Measurements from ENCODE around the gene SIGLEC1.

DNA sequence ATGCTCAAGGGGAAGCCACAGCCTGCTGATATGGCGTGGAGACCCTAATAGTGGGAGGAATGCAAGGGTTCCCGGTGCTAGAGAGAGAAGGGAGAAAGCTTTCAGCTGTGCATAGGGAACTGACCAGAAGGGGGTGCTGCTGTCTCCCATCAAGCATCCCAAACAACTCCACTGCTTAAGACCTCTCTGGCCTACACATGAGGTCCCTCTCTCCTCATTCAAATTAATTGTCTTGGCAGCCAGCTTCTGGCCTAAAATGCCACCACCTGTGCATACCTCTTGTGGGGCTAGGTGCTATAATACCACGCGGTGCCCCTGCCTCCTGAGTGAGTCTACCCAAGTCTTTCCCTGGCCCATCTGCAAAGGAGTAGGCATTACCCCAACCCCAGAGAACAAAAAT is 40.7 kb upstream of the SIGLEC1 start:
- TF ChIP-seq, protein P1, sequence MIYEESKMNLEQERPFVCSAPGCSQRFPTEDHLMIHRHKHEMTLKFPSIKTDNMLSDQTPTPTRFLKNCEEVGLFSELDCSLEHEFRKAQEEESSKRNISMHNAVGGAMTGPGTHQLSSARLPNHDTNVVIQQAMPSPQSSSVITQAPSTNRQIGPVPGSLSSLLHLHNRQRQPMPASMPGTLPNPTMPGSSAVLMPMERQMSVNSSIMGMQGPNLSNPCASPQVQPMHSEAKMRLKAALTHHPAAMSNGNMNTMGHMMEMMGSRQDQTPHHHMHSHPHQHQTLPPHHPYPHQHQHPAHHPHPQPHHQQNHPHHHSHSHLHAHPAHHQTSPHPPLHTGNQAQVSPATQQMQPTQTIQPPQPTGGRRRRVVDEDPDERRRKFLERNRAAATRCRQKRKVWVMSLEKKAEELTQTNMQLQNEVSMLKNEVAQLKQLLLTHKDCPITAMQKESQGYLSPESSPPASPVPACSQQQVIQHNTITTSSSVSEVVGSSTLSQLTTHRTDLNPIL (CRISPR knock-in tag; IDR thresholded peaks at IDR 0.05; ENCODE audit: low read depth) = no peak
- TF ChIP-seq ZFP3 (CRISPR knock-in tag; IDR thresholded peaks at IDR 0.05) (no peak), RARB (CRISPR knock-in tag; IDR thresholded peaks at IDR 0.05) (no peak), ZFP30 (CRISPR knock-in tag; IDR thresholded peaks at IDR 0.05) (no peak), TCF4 (CRISPR knock-in tag; IDR thresholded peaks at IDR 0.05; ENCODE audit: borderline replicate concordance) (no peak), ZC3H10 (CRISPR knock-in tag; IDR thresholded peaks at IDR 0.05) (no peak), ZNF565 (CRISPR knock-in tag; conservative IDR thresholded peaks at IDR 0.05; ENCODE audit: low read depth) (no peak), ARNTL (CRISPR knock-in tag; IDR thresholded peaks at IDR 0.05; ENCODE audit: borderline replicate concordance, low read depth) (no peak), ESRRG (CRISPR knock-in tag; IDR thresholded peaks at IDR 0.05) (no peak), CSDC2 (CRISPR knock-in tag; IDR thresholded peaks at IDR 0.05) (no peak)
- TF ChIP-seq, protein P2, sequence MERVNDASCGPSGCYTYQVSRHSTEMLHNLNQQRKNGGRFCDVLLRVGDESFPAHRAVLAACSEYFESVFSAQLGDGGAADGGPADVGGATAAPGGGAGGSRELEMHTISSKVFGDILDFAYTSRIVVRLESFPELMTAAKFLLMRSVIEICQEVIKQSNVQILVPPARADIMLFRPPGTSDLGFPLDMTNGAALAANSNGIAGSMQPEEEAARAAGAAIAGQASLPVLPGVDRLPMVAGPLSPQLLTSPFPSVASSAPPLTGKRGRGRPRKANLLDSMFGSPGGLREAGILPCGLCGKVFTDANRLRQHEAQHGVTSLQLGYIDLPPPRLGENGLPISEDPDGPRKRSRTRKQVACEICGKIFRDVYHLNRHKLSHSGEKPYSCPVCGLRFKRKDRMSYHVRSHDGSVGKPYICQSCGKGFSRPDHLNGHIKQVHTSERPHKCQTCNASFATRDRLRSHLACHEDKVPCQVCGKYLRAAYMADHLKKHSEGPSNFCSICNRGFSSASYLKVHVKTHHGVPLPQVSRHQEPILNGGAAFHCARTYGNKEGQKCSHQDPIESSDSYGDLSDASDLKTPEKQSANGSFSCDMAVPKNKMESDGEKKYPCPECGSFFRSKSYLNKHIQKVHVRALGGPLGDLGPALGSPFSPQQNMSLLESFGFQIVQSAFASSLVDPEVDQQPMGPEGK (CRISPR knock-in tag; IDR thresholded peaks at IDR 0.05; ENCODE audit: borderline replicate concordance) = no peak
- TF ChIP-seq, protein P3, sequence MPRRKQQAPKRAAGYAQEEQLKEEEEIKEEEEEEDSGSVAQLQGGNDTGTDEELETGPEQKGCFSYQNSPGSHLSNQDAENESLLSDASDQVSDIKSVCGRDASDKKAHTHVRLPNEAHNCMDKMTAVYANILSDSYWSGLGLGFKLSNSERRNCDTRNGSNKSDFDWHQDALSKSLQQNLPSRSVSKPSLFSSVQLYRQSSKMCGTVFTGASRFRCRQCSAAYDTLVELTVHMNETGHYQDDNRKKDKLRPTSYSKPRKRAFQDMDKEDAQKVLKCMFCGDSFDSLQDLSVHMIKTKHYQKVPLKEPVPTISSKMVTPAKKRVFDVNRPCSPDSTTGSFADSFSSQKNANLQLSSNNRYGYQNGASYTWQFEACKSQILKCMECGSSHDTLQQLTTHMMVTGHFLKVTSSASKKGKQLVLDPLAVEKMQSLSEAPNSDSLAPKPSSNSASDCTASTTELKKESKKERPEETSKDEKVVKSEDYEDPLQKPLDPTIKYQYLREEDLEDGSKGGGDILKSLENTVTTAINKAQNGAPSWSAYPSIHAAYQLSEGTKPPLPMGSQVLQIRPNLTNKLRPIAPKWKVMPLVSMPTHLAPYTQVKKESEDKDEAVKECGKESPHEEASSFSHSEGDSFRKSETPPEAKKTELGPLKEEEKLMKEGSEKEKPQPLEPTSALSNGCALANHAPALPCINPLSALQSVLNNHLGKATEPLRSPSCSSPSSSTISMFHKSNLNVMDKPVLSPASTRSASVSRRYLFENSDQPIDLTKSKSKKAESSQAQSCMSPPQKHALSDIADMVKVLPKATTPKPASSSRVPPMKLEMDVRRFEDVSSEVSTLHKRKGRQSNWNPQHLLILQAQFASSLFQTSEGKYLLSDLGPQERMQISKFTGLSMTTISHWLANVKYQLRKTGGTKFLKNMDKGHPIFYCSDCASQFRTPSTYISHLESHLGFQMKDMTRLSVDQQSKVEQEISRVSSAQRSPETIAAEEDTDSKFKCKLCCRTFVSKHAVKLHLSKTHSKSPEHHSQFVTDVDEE (CRISPR knock-in tag; IDR thresholded peaks at IDR 0.05) = no peak

Measured in SK-N-SH treated with all-trans-retinoic acid at 6 μM for 48 hours (cell line).